Measurements from ENCODE around the gene ASIC1.
"Not testable (repeated sequence)": the region's sequence is repeated elsewhere in the genome, so short reads cannot be mapped to it uniquely, and the experiment has no call there.

ASIC1 gene

DNA sequence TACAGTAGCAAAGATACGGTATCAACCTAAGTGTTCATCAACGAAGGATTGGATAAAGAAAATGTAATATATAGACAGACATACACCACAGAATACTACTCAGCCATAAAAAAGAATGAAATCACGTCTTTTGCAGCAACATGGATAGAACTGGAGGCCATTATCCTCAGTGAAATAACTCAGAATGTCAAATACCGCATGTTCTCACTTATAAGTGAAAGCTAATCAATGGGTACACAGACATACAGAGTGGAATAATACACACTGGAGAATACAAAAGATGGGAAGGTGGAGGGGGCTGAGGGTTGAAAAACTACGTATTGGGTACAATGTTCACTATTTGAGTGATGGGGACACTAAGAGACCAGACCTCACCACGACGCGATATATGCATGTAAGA, 33.2 kb upstream of the ASIC1 start:
- WGBS (ENCODE audit: insufficient coverage, insufficient read length): no CpG with 5 or more reads among the region's 8 CpGs
- H3K4me1 ChIP-seq (ENCODE audit: control insufficient read depth, insufficient read depth, low read length): no peaks in the 10 kb centered on the region
- no peaks in the 10 kb centered on the region for H3K36me3 ChIP-seq (ENCODE audit: control insufficient read depth, insufficient read depth, low read length)
- no peaks in the 10 kb centered on the region for H3K27me3 ChIP-seq (ENCODE audit: control insufficient read depth, insufficient read depth, low read length)
- no peak for DNase-seq (ENCODE audit: low read depth, low spot score)
- no peaks in the 10 kb centered on the region for H3K9me3 ChIP-seq (ENCODE audit: control insufficient read depth, insufficient read depth, low read length)
- H3K27ac ChIP-seq (ENCODE audit: low read length): no peak overlapping the region
- no peak overlapping the region; the same call in 1 of the 2 replicates for H3K4me3 ChIP-seq (ENCODE audit: low read length)

DNA sequence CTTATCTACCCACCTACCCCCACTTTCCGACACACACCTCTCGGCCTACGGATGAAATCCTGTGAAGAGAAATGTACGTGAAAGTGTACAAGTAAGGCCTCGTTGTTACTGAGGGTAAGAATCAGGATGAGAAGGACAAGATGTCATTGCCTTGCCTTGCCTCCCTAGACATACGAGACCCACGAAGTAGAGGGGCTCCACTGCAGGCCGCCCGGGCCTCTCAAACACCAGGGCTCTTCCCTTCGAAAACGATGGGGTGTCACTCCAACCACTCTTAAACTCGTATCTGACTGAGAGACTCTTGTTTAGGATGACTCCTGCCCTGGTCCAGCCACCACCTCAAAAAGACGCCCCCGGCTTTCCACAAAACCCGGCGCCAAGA, 32.6 kb upstream of the ASIC1 start:
- Histone ChIP-seq H3K9me3 (ENCODE audit: control insufficient read depth, insufficient read depth, low read length) (no peaks in the 10 kb centered on the region), H3K4me1 (ENCODE audit: control insufficient read depth, insufficient read depth, low read length) (no peaks in the 10 kb centered on the region), H3K27me3 (ENCODE audit: control insufficient read depth, insufficient read depth, low read length) (no peaks in the 10 kb centered on the region), H3K36me3 (ENCODE audit: control insufficient read depth, insufficient read depth, low read length) (no peaks in the 10 kb centered on the region), H3K27ac (ENCODE audit: low read length) (no peak overlapping the region), H3K4me3 (ENCODE audit: low read length) (peak overlapping the region; percentile 83; the same call in 1 of the 2 replicates)
- no peak for DNase-seq (ENCODE audit: low read depth, low spot score)
- no CpG with 5 or more reads among the region's 16 CpGs for WGBS (ENCODE audit: insufficient coverage, insufficient read length)

DNA sequence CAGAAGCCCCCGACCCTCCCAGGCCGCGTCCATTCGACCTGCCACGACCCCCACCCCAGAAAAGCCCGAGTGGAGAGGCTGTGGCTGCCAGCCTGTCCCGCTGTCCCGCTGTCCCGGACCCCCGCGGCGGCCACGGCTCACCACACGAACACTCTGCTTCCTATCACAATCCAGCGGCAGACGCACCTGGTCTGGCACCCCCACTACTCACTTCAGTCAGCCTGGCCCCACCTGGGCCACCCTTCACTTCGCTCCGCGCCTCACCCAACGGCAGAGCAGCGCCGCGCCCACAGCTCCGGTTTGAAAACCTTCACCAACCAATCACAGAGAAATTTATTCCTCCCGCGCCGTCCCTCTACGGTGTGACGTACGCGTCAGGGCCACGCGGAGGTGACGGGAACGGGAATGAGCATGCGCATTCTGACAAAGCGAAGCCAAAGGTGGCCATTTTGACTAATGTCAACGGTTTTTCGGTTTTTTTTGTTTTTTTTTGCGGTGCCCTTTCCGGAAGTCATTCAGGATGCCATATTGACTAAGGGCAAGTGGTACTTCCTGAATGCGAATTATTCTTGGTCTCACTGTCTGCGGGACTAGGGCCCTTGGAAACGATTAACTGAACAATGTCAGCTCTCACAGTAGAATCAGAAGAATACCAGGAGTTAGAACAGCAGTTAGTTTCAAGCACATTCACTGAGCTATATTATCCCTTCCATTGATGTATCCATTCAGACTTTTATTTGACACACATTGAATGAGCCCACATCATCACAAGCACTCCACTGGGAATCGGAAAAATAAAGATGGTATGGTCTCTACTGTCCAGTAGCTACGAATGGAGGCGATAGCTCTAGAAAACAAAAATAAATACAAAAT, 32.0 kb upstream of the ASIC1 start, which contains the start of gene RACGAP1:
RACGAP1 (minus strand) TSS at position 308 of the 873 bp plus-strand sequence. CDS start 8,779 bp downstream, outside the sequence.
- Histone ChIP-seq H3K4me3 (ENCODE audit: low read length) (peak within 1 kb of the TSS; percentile 83; the same call in 1 of the 2 replicates), H3K36me3 (ENCODE audit: control insufficient read depth, insufficient read depth, low read length) (no peaks in the 10 kb centered on the region), H3K27me3 (ENCODE audit: control insufficient read depth, insufficient read depth, low read length) (no peaks in the 10 kb centered on the region), H3K27ac (ENCODE audit: low read length) (no peak within 1 kb of the TSS), H3K9me3 (ENCODE audit: control insufficient read depth, insufficient read depth, low read length) (no peaks in the 10 kb centered on the region), H3K4me1 (ENCODE audit: control insufficient read depth, insufficient read depth, low read length) (no peaks in the 10 kb centered on the region)
- peak; percentile 96 for DNase-seq (ENCODE audit: low read depth, low spot score)
- no CpG with 5 or more reads among the region's 47 CpGs for WGBS (ENCODE audit: insufficient coverage, insufficient read length)

DNA sequence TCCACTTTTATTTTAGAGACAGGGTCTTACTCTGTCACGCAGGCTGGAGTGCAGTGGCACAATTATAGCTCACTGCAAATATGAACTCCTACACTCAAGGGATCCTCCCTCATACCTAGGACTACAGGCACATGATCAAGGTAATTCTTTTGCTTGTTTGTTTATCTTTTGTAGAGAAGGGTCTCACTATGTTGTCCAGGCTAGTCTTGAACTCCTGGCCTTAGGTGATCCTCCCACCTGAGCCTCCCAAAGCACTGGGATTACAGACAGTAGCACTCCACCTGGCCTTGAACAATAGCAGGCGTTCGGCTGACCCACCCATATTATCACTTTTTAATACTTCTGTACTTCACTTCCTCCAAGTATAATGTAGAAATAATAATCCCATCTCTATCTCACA, 30.7 kb upstream of the ASIC1 start:
- H3K4me3 ChIP-seq (ENCODE audit: low read length): no peak overlapping the region
- no peak overlapping the region for H3K27ac ChIP-seq (ENCODE audit: low read length)
- no peaks in the 10 kb centered on the region for H3K9me3 ChIP-seq (ENCODE audit: control insufficient read depth, insufficient read depth, low read length)
- H3K36me3 ChIP-seq (ENCODE audit: control insufficient read depth, insufficient read depth, low read length): no peaks in the 10 kb centered on the region
- no peak for DNase-seq (ENCODE audit: low read depth, low spot score)
- no CpG with 5 or more reads among the region's 3 CpGs for WGBS (ENCODE audit: insufficient coverage, insufficient read length)
- H3K4me1 ChIP-seq (ENCODE audit: control insufficient read depth, insufficient read depth, low read length): no peaks in the 10 kb centered on the region
- no peaks in the 10 kb centered on the region for H3K27me3 ChIP-seq (ENCODE audit: control insufficient read depth, insufficient read depth, low read length)

DNA sequence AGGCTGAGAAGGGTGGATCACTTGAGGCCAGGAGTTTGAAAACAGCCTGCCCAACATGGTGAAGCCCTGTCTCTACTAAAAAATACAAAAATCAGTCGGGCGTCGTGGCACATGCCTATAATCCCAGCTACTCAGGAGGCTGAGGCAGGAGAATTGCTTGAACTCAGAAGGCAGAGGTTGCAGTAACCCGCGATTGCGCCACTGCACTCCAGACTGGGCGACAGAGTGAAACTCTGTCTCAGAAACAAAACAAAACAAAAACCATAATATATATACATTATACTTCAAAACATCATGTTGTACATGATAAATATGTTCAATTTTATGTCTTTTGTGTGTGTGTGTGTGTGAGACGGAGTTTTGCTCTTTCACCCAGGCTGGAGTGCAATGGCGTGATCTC, 26.9 kb upstream of the ASIC1 start:
- H3K27me3 ChIP-seq (ENCODE audit: control insufficient read depth, insufficient read depth, low read length); H3K4me1 ChIP-seq (ENCODE audit: control insufficient read depth, insufficient read depth, low read length); H3K36me3 ChIP-seq (ENCODE audit: control insufficient read depth, insufficient read depth, low read length); H3K4me3 ChIP-seq (ENCODE audit: low read length); H3K9me3 ChIP-seq (ENCODE audit: control insufficient read depth, insufficient read depth, low read length); H3K27ac ChIP-seq (ENCODE audit: low read length); DNase-seq (ENCODE audit: low read depth, low spot score): not testable (repeated sequence)
- WGBS (ENCODE audit: insufficient coverage, insufficient read length): no CpG with 5 or more reads among the region's 9 CpGs

DNA sequence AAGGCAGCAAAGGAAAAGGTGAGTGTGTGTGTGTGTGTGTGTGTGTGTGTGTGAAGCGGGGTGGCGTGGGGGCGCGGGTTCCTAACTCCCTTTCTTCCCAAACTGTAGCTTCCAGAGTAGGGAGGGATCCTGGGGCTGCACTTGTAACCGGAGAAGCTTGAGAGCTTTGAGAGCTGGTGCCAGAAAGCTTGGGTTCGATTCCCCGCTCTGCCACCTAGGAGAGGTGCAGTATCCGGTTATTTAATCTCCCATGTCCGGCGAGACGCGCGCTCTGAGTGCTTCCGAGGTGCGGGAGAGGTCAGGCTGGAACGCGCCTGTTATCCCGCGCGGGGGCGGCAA, 24.9 kb upstream of the ASIC1 start:
- Histone ChIP-seq H3K36me3 (ENCODE audit: control insufficient read depth, insufficient read depth, low read length) (no peaks in the 10 kb centered on the region), H3K4me1 (ENCODE audit: control insufficient read depth, insufficient read depth, low read length) (no peaks in the 10 kb centered on the region), H3K27me3 (ENCODE audit: control insufficient read depth, insufficient read depth, low read length) (no peaks in the 10 kb centered on the region), H3K4me3 (ENCODE audit: low read length) (peak overlapping the region; percentile 49; the same call in 1 of the 2 replicates), H3K27ac (ENCODE audit: low read length) (no peak overlapping the region), H3K9me3 (ENCODE audit: control insufficient read depth, insufficient read depth, low read length) (no peaks in the 10 kb centered on the region)
- WGBS (ENCODE audit: insufficient coverage, insufficient read length): no CpG with 5 or more reads among the region's 21 CpGs
- DNase-seq (ENCODE audit: low read depth, low spot score): no peak

DNA sequence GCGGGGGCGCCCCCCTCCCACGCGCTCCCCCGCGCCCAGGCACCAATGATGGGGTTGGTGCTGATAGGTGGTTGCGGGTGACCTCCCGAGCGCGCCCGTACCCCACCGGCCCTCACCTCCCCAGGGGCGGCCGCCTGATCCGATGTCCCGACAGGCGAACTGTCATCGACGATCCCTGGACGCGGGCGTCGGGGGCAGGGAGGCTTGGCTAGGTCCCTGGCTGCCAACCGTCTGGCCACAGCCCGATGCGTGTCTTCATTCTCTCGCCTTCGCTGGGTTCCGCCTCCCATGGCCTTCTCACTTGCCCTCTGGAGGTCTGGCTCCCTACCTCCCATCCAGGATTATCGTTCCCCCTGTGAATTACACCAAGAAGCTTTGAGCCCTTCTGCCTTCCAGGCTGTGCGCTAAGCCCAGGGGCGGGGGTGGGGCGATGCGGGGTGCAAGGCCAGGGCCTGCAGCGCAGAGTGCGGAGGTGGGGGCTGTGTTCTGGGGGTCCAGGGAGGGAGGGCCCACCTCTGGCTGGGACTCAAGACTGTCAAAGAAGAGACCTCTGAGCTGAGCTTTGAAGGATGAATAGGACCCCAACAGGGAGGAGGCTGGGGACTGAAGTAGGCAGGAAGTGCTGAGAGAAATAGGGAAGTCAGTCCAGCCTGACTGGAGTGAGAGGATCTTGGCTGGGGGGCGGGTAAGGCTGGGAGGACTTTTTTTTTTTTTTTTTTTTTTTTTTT, 24.4 kb upstream of the ASIC1 start:
- H3K27me3 ChIP-seq (ENCODE audit: control insufficient read depth, insufficient read depth, low read length): no peaks in the 10 kb centered on the region
- no peak for DNase-seq (ENCODE audit: low read depth, low spot score)
- no peaks in the 10 kb centered on the region for H3K36me3 ChIP-seq (ENCODE audit: control insufficient read depth, insufficient read depth, low read length)
- no peaks in the 10 kb centered on the region for H3K4me1 ChIP-seq (ENCODE audit: control insufficient read depth, insufficient read depth, low read length)
- no peak overlapping the region for H3K27ac ChIP-seq (ENCODE audit: low read length)
- no peaks in the 10 kb centered on the region for H3K9me3 ChIP-seq (ENCODE audit: control insufficient read depth, insufficient read depth, low read length)
- no CpG with 5 or more reads among the region's 37 CpGs for WGBS (ENCODE audit: insufficient coverage, insufficient read length)
- H3K4me3 ChIP-seq (ENCODE audit: low read length): peak overlapping the region; percentile 49; the same call in 1 of the 2 replicates

DNA sequence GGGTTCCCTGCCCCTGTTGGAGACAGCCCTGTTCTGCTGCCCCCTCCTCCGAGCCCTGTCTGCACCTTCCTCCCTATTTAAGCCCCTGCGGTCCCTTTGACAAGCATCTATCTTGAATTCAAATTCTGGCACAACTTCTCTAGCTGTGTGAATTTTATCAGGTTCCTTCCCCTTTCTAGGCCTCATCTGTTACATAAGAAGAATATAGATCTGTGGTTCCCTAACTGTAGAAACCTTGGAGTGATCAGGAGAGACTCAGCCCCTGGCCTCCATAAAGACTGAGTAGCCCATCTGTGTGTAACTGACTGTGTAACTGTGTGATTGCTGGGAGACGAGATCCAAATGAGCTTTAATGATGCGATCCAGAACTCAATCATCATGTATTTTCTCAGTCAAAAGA, 19.1 kb upstream of the ASIC1 start:
- no CpG with 5 or more reads among the region's 4 CpGs for WGBS (ENCODE audit: insufficient coverage, insufficient read length)

DNA sequence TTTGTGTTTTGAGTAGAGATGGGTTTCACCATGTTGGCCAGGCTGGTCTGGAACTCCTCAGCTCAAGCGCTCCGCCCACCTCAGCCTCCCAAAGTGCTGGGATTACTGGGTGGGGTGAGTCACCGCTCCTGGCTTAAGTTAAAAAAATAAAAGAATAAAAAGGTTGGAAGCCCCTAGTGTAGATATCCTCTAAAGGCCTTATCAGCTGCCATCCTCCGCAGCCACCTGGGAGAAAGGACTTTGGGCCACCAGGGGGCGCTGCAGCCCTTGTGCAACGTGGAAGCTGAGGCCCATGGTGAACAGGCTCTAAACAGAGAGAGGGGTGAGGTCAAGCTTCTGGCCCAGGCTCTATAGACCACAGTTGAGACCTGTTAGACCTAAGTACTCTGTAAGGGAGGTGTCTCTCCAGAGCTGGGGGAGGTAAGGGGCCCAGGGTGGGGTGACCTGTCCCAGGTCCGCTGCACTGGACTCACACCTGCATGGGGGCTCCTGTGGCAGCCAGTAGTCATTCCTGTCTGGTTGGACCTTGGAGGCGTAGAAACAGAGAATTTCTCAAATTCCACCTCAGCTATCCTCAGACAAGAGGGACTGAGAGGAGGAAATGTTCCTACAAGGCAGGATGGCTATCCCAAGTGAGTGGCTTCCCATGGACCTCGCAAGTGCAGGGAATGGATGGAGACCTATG, 18.1 kb upstream of the ASIC1 start:
- no peaks in the 10 kb centered on the region for H3K9me3 ChIP-seq (ENCODE audit: control insufficient read depth, insufficient read depth, low read length)
- H3K4me1 ChIP-seq (ENCODE audit: control insufficient read depth, insufficient read depth, low read length): no peaks in the 10 kb centered on the region
- no peaks in the 10 kb centered on the region for H3K27me3 ChIP-seq (ENCODE audit: control insufficient read depth, insufficient read depth, low read length)
- WGBS (ENCODE audit: insufficient coverage, insufficient read length): no CpG with 5 or more reads among the region's 9 CpGs
- H3K4me3 ChIP-seq (ENCODE audit: low read length): no peak overlapping the region
- no peaks in the 10 kb centered on the region for H3K36me3 ChIP-seq (ENCODE audit: control insufficient read depth, insufficient read depth, low read length)
- DNase-seq (ENCODE audit: low read depth, low spot score): peak; percentile 84
- H3K27ac ChIP-seq (ENCODE audit: low read length): no peak overlapping the region

More for the DNA sequence above, 19.1 kb upstream of the ASIC1 start:
- no peak for DNase-seq (ENCODE audit: low read depth, low spot score)
- Histone ChIP-seq H3K27me3 (ENCODE audit: control insufficient read depth, insufficient read depth, low read length) (no peaks in the 10 kb centered on the region), H3K9me3 (ENCODE audit: control insufficient read depth, insufficient read depth, low read length) (no peaks in the 10 kb centered on the region), H3K36me3 (ENCODE audit: control insufficient read depth, insufficient read depth, low read length) (no peaks in the 10 kb centered on the region), H3K4me3 (ENCODE audit: low read length) (no peak overlapping the region), H3K27ac (ENCODE audit: low read length) (no peak overlapping the region), H3K4me1 (ENCODE audit: control insufficient read depth, insufficient read depth, low read length) (no peaks in the 10 kb centered on the region)

DNA sequence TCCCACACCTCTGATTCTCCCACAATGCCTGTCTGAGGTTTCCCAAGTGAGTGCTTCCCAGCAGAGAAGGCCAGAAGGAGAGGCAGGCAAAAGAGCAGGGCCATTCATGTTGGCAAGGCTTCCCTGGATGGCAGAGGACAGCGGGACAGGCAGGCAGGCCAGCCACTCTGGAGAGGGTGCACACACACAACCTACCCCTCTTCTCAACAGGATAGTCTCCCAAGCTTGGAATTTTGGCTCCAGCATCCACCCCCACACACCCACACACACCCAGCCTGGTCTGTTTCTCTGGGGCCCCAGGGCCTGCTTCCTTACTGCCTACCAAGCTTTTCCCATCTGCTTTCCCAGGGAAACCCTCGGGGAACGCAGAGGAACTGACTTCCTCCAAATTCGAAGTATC, 16.7 kb upstream of the ASIC1 start:
- Histone ChIP-seq H3K36me3 (ENCODE audit: control insufficient read depth, insufficient read depth, low read length) (no peaks in the 10 kb centered on the region), H3K4me3 (ENCODE audit: low read length) (no peak overlapping the region), H3K9me3 (ENCODE audit: control insufficient read depth, insufficient read depth, low read length) (no peaks in the 10 kb centered on the region), H3K27ac (ENCODE audit: low read length) (no peak overlapping the region), H3K4me1 (ENCODE audit: control insufficient read depth, insufficient read depth, low read length) (no peaks in the 10 kb centered on the region), H3K27me3 (ENCODE audit: control insufficient read depth, insufficient read depth, low read length) (no peaks in the 10 kb centered on the region)
- no CpG with 5 or more reads among the region's 4 CpGs for WGBS (ENCODE audit: insufficient coverage, insufficient read length)
- DNase-seq (ENCODE audit: low read depth, low spot score): no peak

Measured in iPS DF 6.9 (cell line).